OCI-LY7 (cell line): Measurements from ENCODE around the gene CDC37L1.
"Not testable (repeated sequence)": the region's sequence is repeated elsewhere in the genome, so short reads cannot be mapped to it uniquely, and the experiment has no call there.

Source experiments
- CTCF ChIP-seq: fragments of 200-600 bp; sonication (generic); conservative IDR thresholded peaks from 2 replicates; pipeline ENCODE4 v1.5.1; 2014; ENCODE audit warnings: mild to moderate bottlenecking, antibody characterized with exemption, low read length, moderate library complexity, mixed read lengths
- EZH2phosphoT487 ChIP-seq: fragments of 200-600 bp; sonication (generic); IDR thresholded peaks from 2 replicates; pipeline ENCODE4 v1.6.1; 2018; ENCODE audit warnings: low read depth, borderline replicate concordance, mild to moderate bottlenecking, mixed run types, antibody characterized with exemption, low read length, moderate library complexity, mixed read lengths

GRCh38 chr9:4660665-4661064 is 18.7 kb upstream of the CDC37L1 start:
- not testable (repeated sequence) for TF ChIP-seq CTCF, EZH2phosphoT487
